ENCODE results near the gene PRKCQ.
"Not testable (repeated sequence)": the region's sequence is repeated elsewhere in the genome, so short reads cannot be mapped to it uniquely, and the experiment has no call there.

PRKCQ gene

DNA sequence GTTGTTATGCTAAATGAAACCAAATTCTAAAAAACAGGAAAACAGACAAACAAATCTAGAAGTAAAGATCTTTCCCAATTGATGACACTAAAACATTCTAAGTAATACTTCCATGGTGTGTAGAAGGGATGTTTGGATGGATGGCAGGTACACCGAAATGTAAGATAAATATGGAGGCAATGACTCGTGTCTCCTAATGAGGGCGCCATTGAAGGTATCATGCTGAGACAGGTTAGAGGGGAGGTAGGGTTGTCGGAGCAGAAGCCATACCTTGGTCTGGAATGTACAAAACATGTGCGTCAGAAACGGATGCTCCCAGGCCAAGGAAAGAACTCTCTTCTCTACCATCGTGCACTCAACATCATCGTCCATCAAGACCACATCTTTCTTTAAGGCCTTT, 101.4 kb downstream of the PRKCQ start:
- Histone ChIP-seq H3K4me3 (ENCODE audit: low read depth, low read length) (no peak overlapping the region), H3K4me1 (ENCODE audit: control insufficient read depth, insufficient read depth, low read length) (no peaks in the 10 kb centered on the region), H3K36me3 (ENCODE audit: control insufficient read depth, insufficient read depth, low read length) (no peaks in the 10 kb centered on the region), H3K9me3 (ENCODE audit: control insufficient read depth, insufficient read depth, low read length) (no peaks in the 10 kb centered on the region), H3K27me3 (ENCODE audit: control insufficient read depth, insufficient read depth, low read length) (no peaks in the 10 kb centered on the region), H3K9ac (ENCODE audit: low read depth, low read length) (no peak overlapping the region)

GRCh38 chr10:6476989-6477388, 103.1 kb downstream of the PRKCQ start:
- Histone ChIP-seq H3K9ac (ENCODE audit: low read depth, low read length) (no peak overlapping the region), H3K4me3 (ENCODE audit: low read depth, low read length) (no peak overlapping the region), H3K36me3 (ENCODE audit: control insufficient read depth, insufficient read depth, low read length) (no peaks in the 10 kb centered on the region), H3K4me1 (ENCODE audit: control insufficient read depth, insufficient read depth, low read length) (no peaks in the 10 kb centered on the region), H3K27me3 (ENCODE audit: control insufficient read depth, insufficient read depth, low read length) (no peaks in the 10 kb centered on the region), H3K9me3 (ENCODE audit: control insufficient read depth, insufficient read depth, low read length) (no peaks in the 10 kb centered on the region)

- H3K27me3 ChIP-seq (ENCODE audit: control insufficient read depth, insufficient read depth, low read length) = no peaks in the 10 kb centered on the region
- H3K36me3 ChIP-seq (ENCODE audit: control insufficient read depth, insufficient read depth, low read length) = no peaks in the 10 kb centered on the region
- no peaks in the 10 kb centered on the region for H3K4me1 ChIP-seq (ENCODE audit: control insufficient read depth, insufficient read depth, low read length)
- H3K9me3 ChIP-seq (ENCODE audit: control insufficient read depth, insufficient read depth, low read length) = no peaks in the 10 kb centered on the region
- H3K4me3 ChIP-seq (ENCODE audit: low read depth, low read length) = no peak overlapping the region
- H3K9ac ChIP-seq (ENCODE audit: low read depth, low read length) = no peak overlapping the region
Observed at GRCh38 chr10:6474871-6475270, 105.2 kb downstream of the PRKCQ start.

DNA sequence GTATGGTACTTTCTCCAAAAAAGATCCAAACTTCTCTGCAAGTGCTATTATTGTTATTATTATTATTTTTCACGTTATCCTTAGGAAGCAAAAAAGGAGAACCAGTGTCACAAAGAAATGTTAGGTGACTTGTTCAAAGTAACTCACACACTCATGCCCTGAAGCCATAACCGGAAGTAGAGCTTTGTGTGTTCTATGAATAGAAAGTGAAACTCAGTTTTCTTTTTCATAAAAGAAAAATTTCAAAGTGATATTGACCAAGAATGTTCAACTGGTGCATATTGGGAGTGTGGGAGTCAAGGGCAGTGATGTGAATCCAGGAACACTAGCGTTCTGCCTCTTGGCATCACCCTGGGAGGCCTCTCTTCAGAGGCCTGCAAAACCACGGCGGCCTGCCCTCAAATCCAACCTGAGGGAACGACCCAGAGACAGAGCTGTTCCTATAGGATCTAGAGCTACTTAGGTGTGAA, 106.1 kb downstream of the PRKCQ start:
- H3K4me1 ChIP-seq (ENCODE audit: control insufficient read depth, insufficient read depth, low read length) = no peaks in the 10 kb centered on the region

GRCh38 chr10:6473430-6473829, 106.6 kb downstream of the PRKCQ start:
- H3K4me3 ChIP-seq (ENCODE audit: low read depth, low read length) = no peak overlapping the region
- H3K36me3 ChIP-seq (ENCODE audit: control insufficient read depth, insufficient read depth, low read length) = no peaks in the 10 kb centered on the region
- no peaks in the 10 kb centered on the region for H3K4me1 ChIP-seq (ENCODE audit: control insufficient read depth, insufficient read depth, low read length)
- H3K9ac ChIP-seq (ENCODE audit: low read depth, low read length) = no peak overlapping the region
- no peaks in the 10 kb centered on the region for H3K9me3 ChIP-seq (ENCODE audit: control insufficient read depth, insufficient read depth, low read length)
- no peaks in the 10 kb centered on the region for H3K27me3 ChIP-seq (ENCODE audit: control insufficient read depth, insufficient read depth, low read length)

More for the DNA sequence above, 106.1 kb downstream of the PRKCQ start:
- no peaks in the 10 kb centered on the region for H3K27me3 ChIP-seq (ENCODE audit: control insufficient read depth, insufficient read depth, low read length)
- H3K9me3 ChIP-seq (ENCODE audit: control insufficient read depth, insufficient read depth, low read length) = no peaks in the 10 kb centered on the region
- H3K36me3 ChIP-seq (ENCODE audit: control insufficient read depth, insufficient read depth, low read length) = no peaks in the 10 kb centered on the region
- no peak overlapping the region for H3K4me3 ChIP-seq (ENCODE audit: low read depth, low read length)
- no peak overlapping the region for H3K9ac ChIP-seq (ENCODE audit: low read depth, low read length)

DNA sequence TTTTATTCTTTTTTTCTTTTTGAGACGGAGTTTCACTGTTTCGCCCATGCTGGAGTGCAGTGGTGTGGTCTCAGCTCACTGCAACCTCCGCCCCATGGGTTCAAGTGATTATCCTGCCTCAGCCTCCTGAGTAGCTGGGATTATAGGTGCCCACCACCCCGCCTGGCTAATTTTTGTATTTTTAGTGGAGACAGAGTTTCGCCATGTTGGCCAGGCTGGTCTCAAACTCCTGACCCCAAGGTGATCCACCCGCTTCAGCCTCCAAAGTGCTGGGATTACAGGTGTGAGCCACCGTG, 107.4 kb downstream of the PRKCQ start:
- not testable (repeated sequence) for H3K36me3 ChIP-seq (ENCODE audit: control insufficient read depth, insufficient read depth, low read length); H3K9me3 ChIP-seq (ENCODE audit: control insufficient read depth, insufficient read depth, low read length); H3K4me1 ChIP-seq (ENCODE audit: control insufficient read depth, insufficient read depth, low read length); H3K9ac ChIP-seq (ENCODE audit: low read depth, low read length); H3K4me3 ChIP-seq (ENCODE audit: low read depth, low read length); H3K27me3 ChIP-seq (ENCODE audit: control insufficient read depth, insufficient read depth, low read length)

GRCh38 chr10:6470894-6471618, 109.0 kb downstream of the PRKCQ start:
- H3K4me1 ChIP-seq (ENCODE audit: control insufficient read depth, insufficient read depth, low read length) = peaks cover 6% of the 10 kb centered on the region
- no peaks in the 10 kb centered on the region for H3K27me3 ChIP-seq (ENCODE audit: control insufficient read depth, insufficient read depth, low read length)
- no peak overlapping the region for H3K9ac ChIP-seq (ENCODE audit: low read depth, low read length)
- H3K36me3 ChIP-seq (ENCODE audit: control insufficient read depth, insufficient read depth, low read length) = no peaks in the 10 kb centered on the region
- no peak overlapping the region for H3K4me3 ChIP-seq (ENCODE audit: low read depth, low read length)
- H3K9me3 ChIP-seq (ENCODE audit: control insufficient read depth, insufficient read depth, low read length) = no peaks in the 10 kb centered on the region

DNA sequence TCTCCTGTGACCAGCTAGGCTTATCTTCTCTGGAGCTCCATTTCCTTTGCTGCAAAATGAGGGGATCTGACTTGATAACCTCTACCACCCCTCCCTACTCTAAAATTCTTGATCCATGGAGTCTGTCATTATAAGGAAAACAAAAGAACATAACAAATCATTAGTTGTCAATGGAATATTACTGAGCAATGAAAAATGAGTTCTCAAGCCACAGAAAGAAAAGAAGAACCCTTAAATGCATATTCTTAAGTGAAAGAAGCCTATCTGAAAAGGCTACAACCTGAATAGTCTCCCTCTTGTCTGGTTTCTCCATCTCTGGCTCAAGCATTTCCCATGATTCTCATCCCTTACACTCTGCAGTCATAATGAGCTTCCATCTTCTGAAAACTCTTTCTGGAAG, 110.4 kb downstream of the PRKCQ start:
- H3K9me3 ChIP-seq (ENCODE audit: control insufficient read depth, insufficient read depth, low read length) = no peaks in the 10 kb centered on the region
- peaks cover 6% of the 10 kb centered on the region for H3K4me1 ChIP-seq (ENCODE audit: control insufficient read depth, insufficient read depth, low read length)
- no peaks in the 10 kb centered on the region for H3K27me3 ChIP-seq (ENCODE audit: control insufficient read depth, insufficient read depth, low read length)
- H3K36me3 ChIP-seq (ENCODE audit: control insufficient read depth, insufficient read depth, low read length) = no peaks in the 10 kb centered on the region
- H3K4me3 ChIP-seq (ENCODE audit: low read depth, low read length) = no peak overlapping the region
- H3K9ac ChIP-seq (ENCODE audit: low read depth, low read length) = no peak overlapping the region

- H3K4me1 ChIP-seq (ENCODE audit: control insufficient read depth, insufficient read depth, low read length) = peaks cover 6% of the 10 kb centered on the region
- no peak overlapping the region for H3K9ac ChIP-seq (ENCODE audit: low read depth, low read length)
- H3K36me3 ChIP-seq (ENCODE audit: control insufficient read depth, insufficient read depth, low read length) = no peaks in the 10 kb centered on the region
- no peaks in the 10 kb centered on the region for H3K9me3 ChIP-seq (ENCODE audit: control insufficient read depth, insufficient read depth, low read length)
- no peak overlapping the region for H3K4me3 ChIP-seq (ENCODE audit: low read depth, low read length)
- H3K27me3 ChIP-seq (ENCODE audit: control insufficient read depth, insufficient read depth, low read length) = no peaks in the 10 kb centered on the region
Observed at GRCh38 chr10:6465854-6466601, 114.0 kb downstream of the PRKCQ start.

DNA sequence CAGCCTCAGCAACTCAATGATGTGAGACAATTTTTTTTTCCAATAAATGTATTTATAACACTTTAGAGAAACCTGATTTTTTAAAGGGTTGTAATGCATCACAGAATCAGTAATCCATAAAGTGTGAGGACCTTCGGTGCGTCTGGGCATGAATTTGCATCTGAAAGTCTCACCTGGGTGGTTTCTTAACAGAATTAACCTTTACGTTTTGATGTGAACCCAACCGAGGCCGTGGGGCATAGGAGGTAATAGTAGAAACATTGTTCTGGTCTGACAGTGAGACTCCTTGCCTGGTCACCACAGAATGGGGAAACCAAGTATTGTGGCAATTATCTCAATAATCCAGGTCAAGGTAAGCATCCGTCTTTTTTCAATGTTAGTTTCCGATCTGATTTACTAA, 114.6 kb downstream of the PRKCQ start:
- H3K4me1 ChIP-seq (ENCODE audit: control insufficient read depth, insufficient read depth, low read length) = peaks cover 6% of the 10 kb centered on the region
- H3K4me3 ChIP-seq (ENCODE audit: low read depth, low read length) = no peak overlapping the region
- no peak overlapping the region for H3K9ac ChIP-seq (ENCODE audit: low read depth, low read length)
- H3K27me3 ChIP-seq (ENCODE audit: control insufficient read depth, insufficient read depth, low read length) = no peaks in the 10 kb centered on the region
- H3K9me3 ChIP-seq (ENCODE audit: control insufficient read depth, insufficient read depth, low read length) = no peaks in the 10 kb centered on the region
- H3K36me3 ChIP-seq (ENCODE audit: control insufficient read depth, insufficient read depth, low read length) = no peaks in the 10 kb centered on the region

GRCh38 chr10:6464862-6465430, 115.1 kb downstream of the PRKCQ start:
- H3K27me3 ChIP-seq (ENCODE audit: control insufficient read depth, insufficient read depth, low read length) = no peaks in the 10 kb centered on the region
- no peaks in the 10 kb centered on the region for H3K36me3 ChIP-seq (ENCODE audit: control insufficient read depth, insufficient read depth, low read length)
- H3K4me3 ChIP-seq (ENCODE audit: low read depth, low read length) = no peak overlapping the region
- H3K9me3 ChIP-seq (ENCODE audit: control insufficient read depth, insufficient read depth, low read length) = no peaks in the 10 kb centered on the region
- no peak overlapping the region for H3K9ac ChIP-seq (ENCODE audit: low read depth, low read length)
- H3K4me1 ChIP-seq (ENCODE audit: control insufficient read depth, insufficient read depth, low read length) = peaks cover 6% of the 10 kb centered on the region

GRCh38 chr10:6463366-6463765, 116.7 kb downstream of the PRKCQ start:
- no peak overlapping the region for H3K9ac ChIP-seq (ENCODE audit: low read depth, low read length)
- no peaks in the 10 kb centered on the region for H3K9me3 ChIP-seq (ENCODE audit: control insufficient read depth, insufficient read depth, low read length)
- H3K4me1 ChIP-seq (ENCODE audit: control insufficient read depth, insufficient read depth, low read length) = peaks cover 6% of the 10 kb centered on the region
- H3K4me3 ChIP-seq (ENCODE audit: low read depth, low read length) = no peak overlapping the region
- peaks cover 9% of the 10 kb centered on the region for H3K36me3 ChIP-seq (ENCODE audit: control insufficient read depth, insufficient read depth, low read length)
- no peaks in the 10 kb centered on the region for H3K27me3 ChIP-seq (ENCODE audit: control insufficient read depth, insufficient read depth, low read length)

All from iPS-15b (cell line).